NT2/D1 (cell line): ENCODE results near the gene METTL15.
"Not testable (repeated sequence)": the region's sequence is repeated elsewhere in the genome, so short reads cannot be mapped to it uniquely, and the experiment has no call there.

Experiments used
- DNase-seq: peaks from one replicate; pipeline ENCODE4 v3.0.0-alpha.2; 2011; ENCODE audit warnings: low read depth, low spot score
- H3K27me3 ChIP-seq: 2 replicates; pipeline ENCODE4 v1.6.0; 2011; ENCODE audit warnings: mild to moderate bottlenecking; ENCODE audit not compliant: insufficient read length, insufficient read depth
- H3K36me3 ChIP-seq: 2 replicates; pipeline ENCODE4 v1.6.1; 2011; ENCODE audit warnings: mild to moderate bottlenecking, low read length, mixed read lengths; ENCODE audit not compliant: insufficient read depth, insufficient read length
- H3K4me1 ChIP-seq: 2 replicates; pipeline ENCODE4 v1.5.1; 2011; ENCODE audit not compliant: insufficient read depth, insufficient read length
- H3K4me3 ChIP-seq: 2 replicates; pipeline ENCODE4 v1.5.1; 2011; ENCODE audit warnings: low read depth; ENCODE audit not compliant: insufficient read length
- H3K9ac ChIP-seq: 2 replicates; pipeline ENCODE4 v1.6.0; 2011; ENCODE audit warnings: low read depth; ENCODE audit not compliant: insufficient read length
- H3K9me3 ChIP-seq: 2 replicates; pipeline ENCODE4 v1.5.1; 2011; ENCODE audit warnings: mild to moderate bottlenecking, low read length; ENCODE audit not compliant: insufficient read depth
- SUZ12 ChIP-seq: IDR thresholded peaks from 2 replicates; pipeline ENCODE4 v1.6.1; 2011; ENCODE audit not compliant: insufficient read length, insufficient read depth; ENCODE audit errors: extremely low read depth
- YY1 ChIP-seq: IDR thresholded peaks from 2 replicates; pipeline ENCODE4 v1.6.1; 2011; ENCODE audit not compliant: insufficient read length, insufficient read depth
- ZNF274 ChIP-seq: IDR thresholded peaks from 2 replicates; pipeline ENCODE4 v1.6.1; 2011; ENCODE audit warnings: mild to moderate bottlenecking, low read depth, low read length

The METTL15 gene, protein sequence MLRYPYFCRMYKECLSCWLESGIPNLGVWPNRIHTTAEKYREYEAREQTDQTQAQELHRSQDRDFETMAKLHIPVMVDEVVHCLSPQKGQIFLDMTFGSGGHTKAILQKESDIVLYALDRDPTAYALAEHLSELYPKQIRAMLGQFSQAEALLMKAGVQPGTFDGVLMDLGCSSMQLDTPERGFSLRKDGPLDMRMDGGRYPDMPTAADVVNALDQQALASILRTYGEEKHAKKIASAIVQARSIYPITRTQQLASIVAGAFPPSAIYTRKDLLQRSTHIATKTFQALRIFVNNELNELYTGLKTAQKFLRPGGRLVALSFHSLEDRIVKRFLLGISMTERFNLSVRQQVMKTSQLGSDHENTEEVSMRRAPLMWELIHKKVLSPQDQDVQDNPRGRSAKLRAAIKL

DNA sequence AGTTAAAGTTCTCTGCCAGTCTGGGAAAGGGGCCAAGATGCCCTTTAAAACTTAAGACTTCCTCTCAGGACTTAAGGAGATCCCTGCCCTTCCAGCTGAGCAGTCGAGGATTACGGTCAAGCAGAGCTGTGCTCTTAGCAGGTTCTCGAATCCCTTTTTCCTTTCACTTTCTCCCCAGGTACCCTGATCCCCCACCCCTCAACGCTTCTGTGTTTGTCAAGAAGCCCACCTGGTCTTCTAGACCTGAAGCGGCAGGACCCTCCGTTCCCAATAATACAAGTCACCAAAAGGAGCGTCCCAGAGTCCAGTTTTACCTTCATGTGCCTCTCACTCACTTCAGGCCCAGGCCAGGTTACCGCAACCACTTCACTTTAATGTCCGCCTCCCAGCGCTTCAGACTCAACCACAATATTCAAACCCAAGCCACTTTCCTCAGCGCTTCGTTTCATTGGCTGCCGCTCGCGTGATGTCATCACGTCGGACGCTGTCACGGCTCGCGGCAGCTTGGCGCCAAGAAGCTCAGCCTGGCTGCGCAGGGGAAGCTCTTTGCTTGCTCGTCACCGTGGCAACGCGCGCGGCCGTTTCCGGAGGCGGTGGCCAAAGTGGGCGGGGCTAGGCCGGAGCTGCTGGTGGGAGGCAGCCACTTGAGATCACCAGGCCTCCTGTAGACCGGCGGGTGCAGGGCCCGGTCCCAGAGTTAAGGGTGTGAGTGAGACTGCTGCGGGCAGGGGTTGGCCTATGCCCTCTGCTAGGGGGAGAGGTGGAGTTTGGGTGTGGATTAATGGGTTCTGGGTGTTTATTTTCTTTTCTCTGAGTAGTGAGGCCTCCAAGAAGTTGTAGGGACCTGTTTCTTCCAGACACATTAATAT lies at the start of gene METTL15, which contains the start of gene KIF18A:
TSS of gene METTL15 (plus strand) at position 639 of the 869 bp plus-strand sequence. CDS start 4,947 bp downstream, outside the sequence.
TSS of gene KIF18A (minus strand) at position 407 of the 869 bp plus-strand sequence. CDS start 10,209 bp downstream, outside the sequence.
- H3K9ac ChIP-seq, result peak within 1 kb of the TSS; percentile 79
- no peaks in the 10 kb centered on the region for H3K27me3 ChIP-seq
- H3K4me3 ChIP-seq, result peak within 1 kb of the TSS; percentile 67
- no peaks in the 10 kb centered on the region for H3K9me3 ChIP-seq
- H3K4me1 ChIP-seq, result no peaks in the 10 kb centered on the region
- DNase-seq, result peak; percentile 94
- TF ChIP-seq YY1, result no peak
- TF ChIP-seq ZNF274, result no peak
- no peak for TF ChIP-seq SUZ12
- H3K36me3 ChIP-seq, result peaks cover 5% of the 10 kb centered on the region

DNA sequence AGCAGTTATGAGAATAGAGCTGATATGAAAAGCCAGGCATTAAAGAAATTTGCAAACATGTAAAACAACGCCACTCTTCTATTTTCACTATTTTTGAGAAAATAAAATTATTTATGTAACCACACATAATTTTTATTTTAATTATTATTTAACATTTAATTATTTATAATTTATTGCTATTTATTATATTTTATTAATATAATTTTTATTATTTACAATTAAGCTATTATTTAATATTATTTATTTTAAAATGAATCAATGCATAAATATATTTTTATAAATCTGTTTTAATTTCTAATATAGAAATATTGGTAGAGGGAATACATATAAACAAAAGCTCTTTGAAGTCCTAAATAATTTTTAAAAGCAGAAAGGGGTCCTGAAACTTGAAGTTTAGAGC lies 36.9 kb upstream of the METTL15 start:
- H3K36me3 ChIP-seq, result peaks cover 25% of the 10 kb centered on the region

GRCh38 chr11:28072321-28072720 lies 35.9 kb upstream of the METTL15 start:
- Histone ChIP-seq H3K9ac (no peak overlapping the region), H3K9me3 (no peaks in the 10 kb centered on the region), H3K4me3 (no peak overlapping the region), H3K36me3 (peaks cover 33% of the 10 kb centered on the region), H3K4me1 (no peaks in the 10 kb centered on the region), H3K27me3 (no peaks in the 10 kb centered on the region)
- no peak for DNase-seq
- TF ChIP-seq SUZ12 (no peak), ZNF274 (no peak)

More for the DNA sequence above, 36.9 kb upstream of the METTL15 start:
- H3K9me3 ChIP-seq, result no peaks in the 10 kb centered on the region
- no peak overlapping the region for H3K9ac ChIP-seq
- H3K27me3 ChIP-seq, result no peaks in the 10 kb centered on the region
- no peak for TF ChIP-seq YY1
- TF ChIP-seq ZNF274, result no peak
- TF ChIP-seq SUZ12, result no peak
- no peaks in the 10 kb centered on the region for H3K4me1 ChIP-seq
- H3K4me3 ChIP-seq, result no peak overlapping the region
- DNase-seq, result no peak

GRCh38 chr11:28077521-28077920 lies 30.7 kb upstream of the METTL15 start:
- no peaks in the 10 kb centered on the region for H3K27me3 ChIP-seq
- no peak overlapping the region for H3K9ac ChIP-seq
- no peaks in the 10 kb centered on the region for H3K4me1 ChIP-seq
- H3K4me3 ChIP-seq, result no peak overlapping the region
- H3K36me3 ChIP-seq, result peaks cover 36% of the 10 kb centered on the region
- H3K9me3 ChIP-seq, result no peaks in the 10 kb centered on the region
- DNase-seq, result no peak
- TF ChIP-seq ZNF274 (no peak), SUZ12 (no peak), YY1 (no peak)

DNA sequence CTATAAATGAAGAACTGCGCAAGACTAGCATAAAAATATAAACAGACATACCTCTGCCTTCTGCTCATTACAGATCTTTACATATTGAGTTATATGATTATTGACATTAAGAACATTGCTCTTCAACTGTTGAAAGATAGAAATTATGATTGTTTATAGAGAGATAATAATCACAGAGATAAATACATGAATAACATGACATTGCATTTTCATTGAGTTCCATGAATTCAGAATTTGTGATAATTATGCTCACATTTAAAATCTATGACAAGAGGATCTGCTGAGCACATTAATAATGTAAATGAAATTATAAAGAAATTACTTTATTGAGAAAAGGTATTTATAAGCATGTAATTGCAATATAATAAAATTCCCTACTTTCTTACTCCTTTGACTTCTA lies 25.1 kb upstream of the METTL15 start:
- Histone ChIP-seq H3K4me3 (no peak overlapping the region), H3K36me3 (peaks cover 24% of the 10 kb centered on the region), H3K9ac (no peak overlapping the region), H3K9me3 (no peaks in the 10 kb centered on the region), H3K27me3 (no peaks in the 10 kb centered on the region), H3K4me1 (no peaks in the 10 kb centered on the region)
- DNase-seq, result no peak
- TF ChIP-seq SUZ12 (no peak), YY1 (no peak), ZNF274 (no peak)

GRCh38 chr11:28086569-28086968 lies 21.6 kb upstream of the METTL15 start:
- H3K27me3 ChIP-seq, result no peaks in the 10 kb centered on the region
- TF ChIP-seq YY1 (no peak), ZNF274 (no peak), SUZ12 (no peak)
- no peaks in the 10 kb centered on the region for H3K4me1 ChIP-seq
- H3K9me3 ChIP-seq, result no peaks in the 10 kb centered on the region
- H3K9ac ChIP-seq, result no peak overlapping the region
- no peak for DNase-seq
- H3K4me3 ChIP-seq, result no peak overlapping the region
- peaks cover 33% of the 10 kb centered on the region for H3K36me3 ChIP-seq

- not testable (repeated sequence) for H3K9ac ChIP-seq, H3K9me3 ChIP-seq, H3K4me3 ChIP-seq, H3K4me1 ChIP-seq, H3K27me3 ChIP-seq, DNase-seq
- H3K36me3 ChIP-seq, result peaks cover 28% of the 10 kb centered on the region
Observed at GRCh38 chr11:28087192-28087591, 21.0 kb upstream of the METTL15 start.

DNA sequence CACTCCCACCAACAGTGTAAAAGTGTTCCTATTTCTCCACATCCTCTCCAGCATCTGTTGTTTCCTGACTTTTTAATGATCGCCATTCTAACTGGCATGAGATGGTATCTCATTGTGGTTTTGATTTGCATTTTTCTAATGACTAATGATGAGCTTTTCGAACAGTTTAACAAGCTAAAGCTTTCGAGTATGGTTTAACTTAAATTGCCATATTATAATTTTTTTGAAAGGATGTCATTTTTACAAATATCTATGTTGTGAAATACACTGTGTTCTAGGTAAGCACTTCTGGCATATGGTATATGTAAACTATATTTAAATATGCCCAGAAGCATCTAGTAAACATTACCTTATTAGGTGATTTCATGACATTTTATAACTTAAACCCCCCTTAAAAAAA lies 20.5 kb upstream of the METTL15 start:
- peaks cover 25% of the 10 kb centered on the region for H3K36me3 ChIP-seq
- H3K9ac ChIP-seq, H3K4me3 ChIP-seq, H3K27me3 ChIP-seq, DNase-seq, H3K4me1 ChIP-seq, H3K9me3 ChIP-seq: not testable (repeated sequence)
